Stimulated activated CD4-positive, alpha-beta T cell treated with anti-CD3 and anti-CD28 coated beads, TNF-alpha, amount 100 ng/mL, for 4 hours (primary cell): ENCODE results near the gene ANP32B.
A peak's percentile ranks its signal among the peaks of the same experiment; 100 is the strongest.
"Not testable (repeated sequence)": the region's sequence is repeated elsewhere in the genome, so short reads cannot be mapped to it uniquely, and the experiment has no call there.

Experiments used
- DNase-seq, 3 experiments: peaks; one replicate each; pipeline ENCODE4 v3.0.0-alpha.2; 2020; ENCODE audit warnings: low read depth in 3 of 3

The ANP32B gene

DNA sequence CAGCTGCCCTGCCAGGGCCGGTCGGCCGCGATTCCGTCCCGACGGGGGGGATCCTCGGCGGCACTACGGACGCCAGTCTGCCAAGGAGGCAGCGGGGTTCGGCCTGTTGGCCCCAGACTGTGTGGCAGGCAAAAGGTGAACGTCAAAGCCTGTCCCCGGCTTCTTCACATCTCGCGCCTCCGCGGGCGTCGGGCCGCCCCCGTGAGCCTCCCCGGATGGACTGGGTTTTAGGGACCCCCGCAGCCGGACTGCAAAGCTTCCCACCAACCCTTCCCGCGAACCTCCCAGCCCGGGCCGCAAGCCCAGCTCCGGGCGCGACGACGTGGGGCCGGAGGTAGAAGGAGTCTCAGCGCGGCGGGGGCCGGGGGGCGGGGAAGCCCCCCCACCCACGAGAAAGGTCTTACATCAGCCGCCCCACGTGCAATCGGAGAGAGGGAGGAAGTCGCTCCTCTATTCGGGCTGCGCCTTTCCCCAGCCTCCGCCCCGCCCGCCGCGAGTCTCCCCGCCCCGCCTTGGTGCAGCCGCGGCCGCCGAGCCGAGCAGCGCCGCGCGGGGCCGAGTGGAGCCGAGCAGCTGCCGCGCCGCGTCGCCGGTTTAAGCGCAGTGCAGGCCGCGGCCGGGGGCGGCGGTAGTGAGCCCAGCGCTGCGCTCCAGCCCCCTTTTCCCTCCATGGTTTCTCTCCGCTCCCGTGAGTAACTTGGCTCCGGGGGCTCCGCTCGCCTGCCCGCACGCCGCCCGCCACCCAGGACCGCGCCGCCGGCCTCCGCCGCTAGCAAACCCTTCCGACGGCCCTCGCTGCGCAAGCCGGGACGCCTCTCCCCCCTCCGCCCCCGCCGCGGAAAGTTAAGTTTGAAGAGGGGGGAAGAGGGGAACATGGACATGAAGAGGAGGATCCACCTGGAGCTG lies at the start of gene ANP32B:
Gene ANP32B, plus strand, starts transcription at position 659 of the 906 bp plus-strand sequence. Its CDS starts 215 bp downstream, at position 874.
- DNase-seq: peak; percentile 93 to 96 (median 94)

DNA sequence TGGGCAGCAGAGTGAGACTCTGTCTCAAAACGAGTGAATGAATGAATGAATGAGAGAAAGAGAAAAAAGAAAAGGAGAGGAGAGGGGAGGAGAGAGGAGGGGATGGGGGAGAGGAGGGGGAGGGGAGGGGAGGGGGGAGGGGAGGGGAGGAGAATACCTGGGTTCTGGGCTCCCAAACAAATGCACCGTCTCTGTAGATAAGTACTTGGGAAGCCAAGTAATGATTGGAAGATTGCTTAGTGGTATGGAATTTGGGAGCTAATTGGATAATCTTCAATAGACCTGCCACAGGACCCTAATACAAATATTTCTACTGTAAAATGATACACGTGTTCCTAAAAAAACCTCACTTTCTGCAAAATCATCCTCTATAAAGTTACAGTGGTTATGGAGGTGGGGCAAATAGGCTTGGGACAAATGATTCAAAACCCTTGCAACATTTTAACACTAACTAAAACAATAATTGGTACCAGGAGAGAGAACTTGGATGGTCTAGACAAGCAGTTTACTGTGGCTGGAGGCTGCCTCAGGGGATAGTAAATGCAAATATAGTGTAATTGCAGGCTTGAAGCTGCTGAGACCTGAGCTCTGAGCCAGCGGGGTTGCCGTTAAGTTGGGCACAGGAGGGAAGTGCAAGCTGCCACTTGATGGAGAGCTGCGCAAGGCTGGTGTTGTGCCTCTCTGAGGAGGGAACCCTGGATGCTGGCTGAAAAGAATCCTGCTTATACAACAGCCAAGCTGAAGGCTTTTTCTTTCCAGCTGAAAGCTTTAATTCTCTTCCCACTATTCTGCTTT lies 48.6 kb upstream of the ANP32B start:
- no peak for DNase-seq

DNA sequence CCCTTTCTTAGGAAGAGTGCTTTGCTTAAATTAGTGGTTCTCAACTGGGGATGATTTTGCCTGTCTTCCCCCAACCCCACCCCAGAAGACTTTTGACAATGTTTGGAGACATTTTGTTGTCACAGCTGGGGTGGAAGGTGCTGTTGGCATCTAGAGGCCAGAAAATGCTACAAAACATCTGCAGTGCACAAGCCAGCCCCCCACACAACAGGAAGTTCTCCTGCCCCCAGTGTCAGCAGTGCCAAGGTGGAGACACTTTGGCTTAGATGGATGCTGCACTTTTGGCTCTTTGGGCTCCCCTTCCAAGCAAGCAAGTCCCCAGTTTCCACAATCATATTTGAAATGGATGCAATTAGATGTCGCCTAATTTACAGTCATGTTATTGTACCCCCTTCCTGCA lies 47.9 kb upstream of the ANP32B start:
- no peak for DNase-seq

- no peak for DNase-seq
Observed at GRCh38 chr9:97936998-97937397, 46.1 kb upstream of the ANP32B start.

GRCh38 chr9:97938081-97938644 lies 45.0 kb upstream of the ANP32B start, which contains the start of gene HEMGN:
Gene HEMGN (minus strand): TSS chr9:97938172. CDS start chr9:97938136, 36 bp downstream.
- DNase-seq: no peak

DNA sequence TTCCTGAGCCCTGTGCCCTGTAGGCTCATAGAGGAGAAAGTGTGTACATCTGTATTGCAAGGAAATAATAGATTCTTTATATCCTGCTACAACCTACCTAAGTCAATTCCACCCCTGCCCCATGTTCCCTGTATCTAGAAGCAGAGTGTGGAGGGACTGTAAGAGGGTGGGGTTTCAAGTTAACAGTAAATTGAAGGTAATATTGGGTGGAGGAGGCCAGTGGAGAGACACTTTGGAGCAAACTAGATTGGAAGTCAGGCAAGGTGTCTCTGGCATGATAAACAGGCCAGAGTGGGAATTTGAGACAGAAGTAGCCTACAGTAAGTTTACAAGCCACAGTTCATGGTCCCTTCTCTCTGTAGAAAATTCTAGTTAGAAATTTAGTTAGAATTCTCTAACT lies 42.9 kb upstream of the ANP32B start:
- no peak for DNase-seq

DNA sequence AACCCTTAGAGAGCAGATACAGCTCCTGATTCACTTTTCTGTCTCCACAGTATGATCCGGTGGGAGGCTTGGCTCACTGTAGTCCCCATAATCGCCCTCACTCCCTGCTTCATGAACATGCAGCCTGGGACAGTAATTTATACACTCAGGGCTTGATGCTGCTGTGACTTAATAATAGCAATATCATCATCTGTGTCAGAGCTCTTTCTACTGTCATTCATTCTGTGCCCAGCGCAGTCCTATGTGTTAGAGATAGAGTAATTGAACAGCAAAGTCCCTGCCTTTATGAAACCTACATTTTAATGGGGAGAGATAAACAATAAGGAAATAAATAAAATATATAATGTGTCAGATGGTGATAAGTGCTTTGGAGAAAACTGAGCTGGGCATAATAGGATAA lies 42.4 kb upstream of the ANP32B start:
- no peak for DNase-seq

DNA sequence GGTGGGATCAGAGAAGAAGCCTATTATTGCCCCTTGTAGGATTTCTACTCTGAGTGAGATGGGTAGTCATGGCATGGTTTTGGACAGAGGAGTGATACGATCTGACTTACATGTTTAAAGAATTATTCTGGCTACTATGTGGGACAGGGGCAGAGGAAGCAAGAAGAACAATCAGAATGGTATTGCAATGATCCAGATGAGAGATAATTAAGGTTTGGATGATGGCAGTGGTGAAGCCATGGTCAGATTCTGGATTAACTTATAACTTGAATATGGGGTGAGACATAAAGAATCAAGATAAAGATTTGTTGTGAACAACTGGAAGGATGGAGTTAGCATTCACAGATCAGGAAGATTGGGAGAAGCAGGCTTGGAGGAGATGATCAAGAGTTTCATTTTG lies 41.8 kb upstream of the ANP32B start:
- no peak for DNase-seq

GRCh38 chr9:97943308-97943855 lies 39.8 kb upstream of the ANP32B start:
- DNase-seq: no peak

GRCh38 chr9:97944612-97945011 lies 38.5 kb upstream of the ANP32B start:
- DNase-seq: no peak

DNA sequence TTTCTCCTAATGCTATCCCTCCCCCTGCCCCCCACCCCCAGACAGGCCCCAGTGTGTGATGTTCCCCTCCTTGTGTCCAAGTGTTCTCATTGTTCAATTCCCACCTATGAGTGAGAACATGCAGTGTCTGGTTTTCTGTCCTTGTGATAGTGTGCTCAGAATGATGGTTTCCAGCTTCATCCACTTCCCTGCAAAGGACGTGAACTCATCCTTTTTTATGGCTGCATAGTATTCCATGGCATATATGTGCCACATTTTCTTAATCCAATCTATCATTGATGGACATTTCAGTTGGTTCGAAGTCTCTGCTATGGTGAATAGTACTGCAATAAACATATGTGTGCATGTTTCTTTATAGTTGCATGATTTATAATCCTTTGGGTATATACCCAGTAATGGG lies 37.7 kb upstream of the ANP32B start:
- not testable (repeated sequence) for DNase-seq

DNA sequence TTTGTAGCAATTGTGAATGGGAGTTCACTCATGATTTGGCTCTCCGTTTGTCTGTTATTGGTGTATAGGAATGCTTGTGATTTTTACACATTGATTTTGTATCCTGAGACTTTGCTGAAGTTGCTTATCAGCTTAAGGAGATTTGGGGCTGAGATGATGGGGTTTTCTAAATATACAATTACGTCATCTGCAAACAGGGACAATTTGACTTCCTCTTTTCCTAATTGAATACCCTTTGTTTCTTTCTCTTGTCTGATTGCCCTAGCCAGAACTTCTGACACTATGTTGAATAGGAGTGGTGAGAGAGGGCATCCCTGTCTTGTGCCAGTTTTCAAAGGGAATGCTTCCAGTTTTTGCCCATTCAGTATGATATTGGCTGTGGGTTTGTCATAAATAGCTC lies 36.0 kb upstream of the ANP32B start:
- not testable (repeated sequence) for DNase-seq

DNA sequence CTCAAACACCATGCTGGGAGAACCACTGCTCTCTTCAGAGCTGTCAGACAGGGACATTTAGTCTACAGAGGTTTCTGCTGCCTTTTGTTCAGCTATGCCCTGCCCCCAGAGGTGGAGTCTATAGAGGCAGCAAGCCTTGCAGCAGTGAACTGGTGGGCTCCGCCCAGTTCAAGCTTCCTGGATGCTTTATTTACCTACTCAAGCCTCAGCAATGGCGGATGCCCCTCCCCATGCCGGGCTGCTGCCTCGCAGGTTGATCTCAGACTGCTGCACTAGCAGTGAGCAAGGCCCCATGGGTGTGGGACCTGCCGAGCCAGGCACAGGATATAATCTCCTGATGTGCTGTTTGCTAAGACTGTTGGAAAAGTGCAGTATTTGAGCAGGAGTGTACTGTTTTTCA lies 32.3 kb upstream of the ANP32B start:
- not testable (repeated sequence) for DNase-seq

DNA sequence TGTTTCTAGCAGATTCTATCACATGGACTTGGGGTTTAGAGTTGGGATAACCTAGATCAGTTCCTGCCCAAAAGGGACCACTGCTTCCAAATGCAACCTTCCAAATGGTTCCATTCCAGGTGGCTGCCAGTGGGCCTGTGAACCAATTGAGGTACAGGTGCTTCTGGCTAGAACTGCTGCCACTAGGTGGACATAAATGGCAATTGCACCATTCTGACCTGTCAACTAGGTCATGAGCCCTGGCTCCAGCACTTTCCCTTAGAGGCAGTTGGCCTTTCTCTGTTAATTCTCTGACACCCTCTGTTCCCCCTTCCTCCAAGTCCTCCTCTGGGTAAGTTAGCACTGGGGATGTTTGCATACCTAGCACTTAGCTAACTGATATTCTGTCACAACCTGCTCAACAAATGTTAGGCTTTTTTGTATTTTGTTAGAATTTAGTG lies 28.6 kb upstream of the ANP32B start:
- peak in 2 of 3 experiments; percentile 18 to 41 for DNase-seq

- no peak for DNase-seq
Observed at GRCh38 chr9:97956331-97956730, 26.8 kb upstream of the ANP32B start.

DNA sequence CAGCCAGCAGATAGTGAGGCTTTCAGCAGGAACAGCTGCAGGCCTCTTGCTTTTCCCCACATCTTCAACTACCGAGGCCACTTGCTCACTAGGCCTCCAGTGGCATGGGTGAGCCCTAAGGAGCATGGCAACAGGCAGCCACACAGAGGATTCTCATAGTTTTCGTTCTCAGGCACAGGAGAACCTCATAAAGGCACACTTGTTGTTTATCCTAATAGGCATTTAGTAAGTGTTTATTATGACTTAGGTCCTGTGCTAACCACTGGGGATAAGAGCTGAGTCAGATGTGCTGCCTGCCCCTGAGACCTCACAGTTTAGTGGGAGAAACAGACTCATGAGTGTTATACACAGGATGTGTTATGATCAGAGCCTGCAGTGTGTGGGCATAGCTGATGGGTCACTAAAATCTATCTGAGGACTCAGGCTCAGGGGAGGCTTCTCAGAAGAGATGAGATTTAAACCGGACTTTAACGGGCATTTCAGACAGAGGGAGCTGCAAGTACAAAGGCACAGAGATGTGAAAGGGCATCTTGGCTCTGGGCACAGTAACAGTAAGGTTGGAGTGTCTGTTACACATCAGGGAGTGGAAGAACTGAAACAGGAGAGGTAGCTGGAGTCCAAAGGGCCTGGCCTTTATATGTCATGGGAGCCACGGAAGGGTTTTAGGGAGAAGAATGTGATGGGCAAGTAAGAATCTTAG lies 24.2 kb upstream of the ANP32B start:
- DNase-seq: no peak

GRCh38 chr9:97959585-97959984 lies 23.6 kb upstream of the ANP32B start:
- DNase-seq: no peak

DNA sequence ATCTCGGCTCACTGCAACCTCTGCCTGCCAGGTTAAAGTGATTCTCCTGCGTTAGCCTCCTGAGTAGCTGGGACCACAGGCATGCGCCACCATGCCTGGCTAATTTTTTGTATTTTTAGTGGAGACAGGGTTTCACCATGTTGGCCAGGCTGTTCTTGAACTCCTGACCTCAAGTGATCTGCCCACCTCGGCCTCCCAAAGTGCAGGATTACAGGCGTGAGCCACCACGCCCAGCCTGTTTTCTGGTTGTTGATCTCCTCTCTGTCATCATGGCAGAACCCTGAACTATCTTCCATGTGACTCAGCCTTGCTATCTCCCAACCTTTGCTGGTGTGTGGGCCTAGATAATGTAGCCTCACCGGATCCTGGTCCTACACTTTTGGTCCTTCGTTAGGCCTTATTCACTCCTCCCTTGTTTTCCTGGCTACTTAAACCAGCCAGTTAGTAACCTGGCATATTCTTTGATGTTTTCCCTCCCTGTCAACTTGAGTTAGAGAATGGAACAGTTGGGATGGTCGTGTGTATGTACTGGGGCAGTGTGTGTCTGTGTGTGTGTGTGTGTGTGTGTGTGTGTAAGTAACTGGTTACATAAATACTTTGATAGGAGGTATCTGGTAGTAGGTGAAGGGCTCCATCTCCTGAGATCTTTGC lies 22.3 kb upstream of the ANP32B start:
- not testable (repeated sequence) for DNase-seq

GRCh38 chr9:97961361-97961760 lies 21.8 kb upstream of the ANP32B start:
- no peak for DNase-seq

GRCh38 chr9:97962136-97962535 lies 21.0 kb upstream of the ANP32B start:
- DNase-seq: no peak

- DNase-seq: no peak
Observed at GRCh38 chr9:97962575-97962974, 20.6 kb upstream of the ANP32B start.
